HepG2 (cell line): ENCODE measurements around the gene PRKCD. TPM values are rescaled to one million over a fixed set of nuclear protein-coding genes. Genes with fewer than 3 reads are reported as not detected.

Experiments used
- ATAC-seq: fragments of 200-7000 bp; cut with Tn5 transposase; 3 replicates; pipeline ENCODE4 v1.9.1; 2020; ENCODE audit warnings: mild to moderate bottlenecking, moderate library complexity
- BruUV-seq: library from RNA; stranded (reverse); fragments of 400-500 nt; replicated peaks from 2 replicates; lab custom pipeline; 2021; lab: Mats Ljungman, UMichigan
- CTCF ChIA-PET: fragments of 300-600 bp; formaldehyde crosslinking; extraction: SDS; loops from one replicate; lab custom pipeline; 2021; ENCODE audit warnings: low total read pairs, inconsistent platforms, low intra/inter-chr PET ratio; lab: Yijun Ruan, JAX
- POLR2A ChIA-PET: fragments of 350-600 bp; sonication (Branson Sonifier 250); formaldehyde crosslinking; loops from one replicate; lab custom pipeline; 2020; ENCODE audit warnings: antibody characterized with exemption, inconsistent platforms; lab: Yijun Ruan, JAX
- DNase-seq: peaks from one replicate; pipeline ENCODE4 v3.0.0-alpha.2; 2015; ENCODE audit warnings: low spot score
- FAIRE-seq: peaks from 3 replicates; lab custom pipeline; 2011; peaks lifted over from hg19 to GRCh38; lab: Jason Lieb, UNC
- H2AFZ ChIP-seq: one replicate; pipeline ENCODE4 v1.6.1; 2011; ENCODE audit warnings: low read length, inconsistent platforms
- H3K27ac ChIP-seq: fragments of 300-600 bp; 3 replicates; pipeline ENCODE4 v1.8.0; 2011; ENCODE audit warnings: mixed run types, mild to moderate bottlenecking, mixed read lengths, low read length, inconsistent platforms; ENCODE audit not compliant: insufficient read depth; ENCODE audit errors: extremely low read length
- H3K27me3 ChIP-seq, 2 experiments: fragments of 200-600 bp in 1 of 2; 2 replicates in 1 of 2; 3 replicates in 1 of 2; pipeline versions ENCODE4 v1.6.0 to v1.8.0; 2011; ENCODE audit warnings: low read length in 2 of 2, mild to moderate bottlenecking in 2 of 2, moderate library complexity in 2 of 2, inconsistent platforms in 1 of 2; ENCODE audit not compliant: insufficient read depth in 2 of 2, control insufficient read depth in 1 of 2
- H3K36me3 ChIP-seq, 2 experiments: fragments of 200-600 bp in 1 of 2; replicated peaks in 1 of 2; 2 replicates in 1 of 2; 3 replicates in 1 of 2; pipeline versions ENCODE4 v1.5.1 to v1.8.0; 2011; ENCODE audit warnings: low read length in 2 of 2, inconsistent platforms in 1 of 2; ENCODE audit not compliant: insufficient read depth in 2 of 2, control insufficient read depth in 1 of 2
- H3K4me1 ChIP-seq: 2 replicates; pipeline ENCODE4 v1.5.1; 2012; ENCODE audit warnings: low read length, inconsistent platforms; ENCODE audit not compliant: insufficient read depth
- H3K4me2 ChIP-seq: 2 replicates; pipeline ENCODE4 v1.6.0; 2011; ENCODE audit warnings: low read depth, low read length, inconsistent platforms
- H3K4me3 ChIP-seq, 3 experiments: fragments of 200-600 bp in 1 of 3; sonication (generic), shearing (Covaris generic) in 1 of 3; replicated peaks in 1 of 3; 2 replicates each; pipeline ENCODE4 v1.5.1; 2011 to 2016; ENCODE audit warnings: low read length in 3 of 3, inconsistent platforms in 2 of 3, low read depth in 2 of 3, mild to moderate bottlenecking in 2 of 3, control low read depth in 1 of 3, mixed read lengths in 1 of 3; ENCODE audit not compliant: insufficient read depth in 1 of 3
- H3K79me2 ChIP-seq: one replicate; pipeline ENCODE4 v1.6.1; 2011; ENCODE audit warnings: low read length, inconsistent platforms; ENCODE audit not compliant: insufficient read depth
- H3K9ac ChIP-seq: 2 replicates; pipeline ENCODE4 v1.6.0; 2011; ENCODE audit warnings: mild to moderate bottlenecking, low read depth, low read length, inconsistent platforms; ENCODE audit not compliant: insufficient read depth
- H3K9me3 ChIP-seq: 2 replicates; pipeline ENCODE4 v1.5.1; 2012; ENCODE audit warnings: mild to moderate bottlenecking, low read length
- H4K20me1 ChIP-seq: 2 replicates; pipeline ENCODE4 v1.6.0; 2011; ENCODE audit warnings: inconsistent platforms, mild to moderate bottlenecking, low read length, moderate library complexity; ENCODE audit not compliant: insufficient read depth
- CEBPB ChIP-seq: IDR thresholded peaks from 2 replicates; pipeline ENCODE4 v1.6.1; 2011; ENCODE audit warnings: low read depth, low read length, improper control_type of control experiment, borderline replicate concordance
- EP300 ChIP-seq, 3 experiments: sonication (generic) in 1 of 3; formaldehyde crosslinking in 1 of 3; IDR thresholded peaks; 2 replicates each; pipeline versions ENCODE4 v1.5.1 to v1.6.1; 2011 to 2020; ENCODE audit warnings: low read depth in 2 of 3, low read length in 2 of 3, borderline replicate concordance in 1 of 3, improper control_type of control experiment in 1 of 3, mild to moderate bottlenecking in 1 of 3, missing genetic modification reagents in 1 of 3, moderate library complexity in 1 of 3
- EZH2 ChIP-seq: conservative IDR thresholded peaks from 2 replicates; pipeline ENCODE4 v1.6.1; 2012; ENCODE audit warnings: mild to moderate bottlenecking, low read depth, low read length, moderate library complexity
- MED13 ChIP-seq: sonication (generic); formaldehyde crosslinking; IDR thresholded peaks from 2 replicates; pipeline ENCODE4 v1.5.0; 2020; ENCODE audit warnings: missing genetic modification reagents
- REPIN1 ChIP-seq: sonication (generic); formaldehyde crosslinking; IDR thresholded peaks from 2 replicates; pipeline ENCODE4 v1.8.0; 2022; ENCODE audit warnings: missing genetic modification reagents, low read depth, mild to moderate bottlenecking, borderline replicate concordance
- RFXAP ChIP-seq: sonication (generic); formaldehyde crosslinking; IDR thresholded peaks from 2 replicates; pipeline ENCODE4 v1.4.0; 2020; ENCODE audit warnings: missing genetic modification reagents, borderline replicate concordance
- SIX4 ChIP-seq: sonication (generic); formaldehyde crosslinking; IDR thresholded peaks from 2 replicates; pipeline ENCODE4 v1.4.0; 2020; ENCODE audit warnings: missing genetic modification reagents
- SOX6 ChIP-seq, 2 experiments: fragments of 450-650 bp in 1 of 2; sonication (generic) in 1 of 2; formaldehyde crosslinking in 1 of 2; IDR thresholded peaks; 2 replicates each; pipeline versions ENCODE4 v1.4.0 to v1.6.1; 2017 to 2020; ENCODE audit warnings: antibody characterized with exemption in 1 of 2, mild to moderate bottlenecking in 1 of 2, missing genetic modification reagents in 1 of 2
- SPEN ChIP-seq: sonication (generic); formaldehyde crosslinking; IDR thresholded peaks from 2 replicates; pipeline ENCODE4 v1.5.1; 2020; ENCODE audit warnings: low read depth, mild to moderate bottlenecking, missing genetic modification reagents
- ZNF264 ChIP-seq: sonication (generic); formaldehyde crosslinking; IDR thresholded peaks from 2 replicates; pipeline ENCODE4 v1.4.0; 2020; ENCODE audit warnings: missing genetic modification reagents
- ZNF768 ChIP-seq: sonication (generic); formaldehyde crosslinking; IDR thresholded peaks from 2 replicates; pipeline ENCODE4 v1.4.0; 2020; ENCODE audit warnings: missing genetic modification reagents
- WGBS: methylation state at CpG from one replicate; pipeline ENCODE4 v1.1.6; 2017; ENCODE audit warnings: low lambda C conversion rate; 5-methylcytosine and 5-hydroxymethylcytosine counted together
- in situ Hi-C: cut with HindIII; loops from 2 replicates; pipeline ENCODE4 v1.10.0; 2017; ENCODE audit warnings: low pct_unique_long_range_greater_than_20kb; ENCODE audit not compliant: extremely low pct_ligation_motif_present
- intact Hi-C: fragments of 100-400 bp; cut with micrococcal nuclease; formaldehyde crosslinking; loops from one replicate; pipeline ENCODE4 v1.10.0; 2022; ENCODE audit not compliant: unreplicated experiment
- polyA plus RNA-seq, 8 experiments: library from polyadenylated mRNA; depleted of rRNA in 3 of 8; stranded (reverse) in 7 of 8; unstranded in 1 of 8; fragments of >200 nt; fragmentation: Illumina TruSeq in 4 of 8; extraction: Trizol in 4 of 8; gene quantifications; 2 replicates each; pipeline versions ENCODE4 v1.2.1 to v1.2.3, GENCODE V29; 2011 to 2016; ENCODE audit warnings: low read depth in 4 of 8, missing spikeins in 1 of 8, mixed read lengths in 1 of 8; ENCODE audit not compliant: insufficient read depth in 1 of 8
- total RNA-seq, 5 experiments: library from RNA; depleted of rRNA; stranded (reverse); fragments of >200 nt; fragmentation: Illumina TruSeq; extraction: Trizol; gene quantifications; 2 replicates each; pipeline ENCODE4 v1.2.3, GENCODE V29; 2016; ENCODE audit warnings: low read depth in 1 of 5

PRKCD gene
- total and polyA plus RNA-seq, 2 of the 13 experiments (the other 11 are each of a cell fraction or from before 2014, with no cell fraction given): 1.6 to 40.7 TPM

DNA sequence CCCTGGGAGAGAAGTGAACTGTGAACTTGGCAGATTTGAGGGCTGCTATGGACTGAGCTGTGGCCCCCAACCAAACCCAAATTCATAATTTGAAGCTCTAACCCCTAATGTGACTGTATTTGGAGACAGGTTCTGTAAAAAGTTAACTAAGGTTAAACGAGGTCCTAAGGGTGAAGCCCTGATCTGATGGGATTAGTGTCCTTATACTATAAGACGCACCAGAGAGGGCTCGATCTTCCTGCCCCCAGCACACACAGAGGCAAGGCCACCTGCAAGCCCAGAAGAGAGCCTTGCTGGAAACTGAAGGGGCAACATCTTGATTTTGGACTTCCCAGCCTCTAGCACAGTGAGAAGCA lies 60.8 kb downstream of the PRKCD start:
- Histone ChIP-seq H3K9ac (peak overlapping the region; percentile 54), H3K79me2 (no peaks in the 10 kb centered on the region), H3K4me1 (peaks cover 50% of the 10 kb centered on the region), H4K20me1 (0 out of 2 replicates have a peak, but pooled peaks cover 3% of the 10 kb centered on the region), H2AFZ (no peak overlapping the region), H3K9me3 (no peaks in the 10 kb centered on the region), H3K4me2 (peak overlapping the region; percentile 65), H3K36me3 (peaks cover 14 to 29% of the 10 kb centered on the region in 2 experiments), H3K27me3 (no peaks in the 10 kb centered on the region), H3K27ac (peak overlapping the region; percentile 75), H3K4me3 (peak overlapping the region in 1 of 3 experiments; percentile 18; a peak in 1 of 6 replicates)
- ChIA-PET CTCF (no interaction called here), POLR2A (interaction anchor here (1.3 to 1.5 kb wide), 2 partner anchors 48 to 62 kb away, joined by 3 read pairs; no protein-coding TSS in a partner anchor)
- no TSS peak for BruUV-seq
- ATAC-seq (no peak), DNase-seq (no peak), FAIRE-seq (no peak)
- WGBS: 25% methylated on average over 3 of the region's 3 CpGs
- intact Hi-C loops: loop anchor here (5.0 kb wide), 1 partner anchor 35 kb away; the partner anchor contains the start of gene TKT
- TF ChIP-seq REPIN1 (CRISPR knock-in tag) (0 out of 2 replicates have a peak, but pooled peaks have one; percentile 16), SOX6 (IDR thresholded peaks at IDR 0.05) (no peak), SOX6 (CRISPR knock-in tag; IDR thresholded peaks at IDR 0.05) (0 out of 2 replicates have a peak, but pooled peaks have one; percentile 8), SIX4 (CRISPR knock-in tag) (0 out of 2 replicates have a peak, but pooled peaks have one; percentile 19), EP300 (IDR thresholded peaks at IDR 0.05; ENCODE audit: low read depth in 2 of 2, low read length in 2 of 2) (no peak), EP300 (CRISPR knock-in tag; IDR thresholded peaks at IDR 0.05; ENCODE audit: borderline replicate concordance) (peak; percentile 20; the same call in 1 of the 2 replicates), CEBPB (no peak), ZNF768 (CRISPR knock-in tag) (peak; percentile 41), MED13 (CRISPR knock-in tag) (no peak), ZNF264 (CRISPR knock-in tag) (peak; percentile 99), EZH2 (no peak), SPEN (CRISPR knock-in tag) (peak; percentile 17; the same call in 1 of the 2 replicates), RFXAP (0 out of 2 replicates have a peak, but pooled peaks have one; percentile 20)
- in situ Hi-C loops: no loop called here
